HG03039 (cell line): ENCODE data around the gene ADRB1.

Experiments used
- ATAC-seq: cut with Tn5 transposase; IDR thresholded peaks from one replicate; pipeline ENCODE4 v1.9.1; 2021; ENCODE audit warnings: mild to moderate bottlenecking, moderate library complexity; ENCODE audit not compliant: unreplicated experiment

ADRB1 gene

DNA sequence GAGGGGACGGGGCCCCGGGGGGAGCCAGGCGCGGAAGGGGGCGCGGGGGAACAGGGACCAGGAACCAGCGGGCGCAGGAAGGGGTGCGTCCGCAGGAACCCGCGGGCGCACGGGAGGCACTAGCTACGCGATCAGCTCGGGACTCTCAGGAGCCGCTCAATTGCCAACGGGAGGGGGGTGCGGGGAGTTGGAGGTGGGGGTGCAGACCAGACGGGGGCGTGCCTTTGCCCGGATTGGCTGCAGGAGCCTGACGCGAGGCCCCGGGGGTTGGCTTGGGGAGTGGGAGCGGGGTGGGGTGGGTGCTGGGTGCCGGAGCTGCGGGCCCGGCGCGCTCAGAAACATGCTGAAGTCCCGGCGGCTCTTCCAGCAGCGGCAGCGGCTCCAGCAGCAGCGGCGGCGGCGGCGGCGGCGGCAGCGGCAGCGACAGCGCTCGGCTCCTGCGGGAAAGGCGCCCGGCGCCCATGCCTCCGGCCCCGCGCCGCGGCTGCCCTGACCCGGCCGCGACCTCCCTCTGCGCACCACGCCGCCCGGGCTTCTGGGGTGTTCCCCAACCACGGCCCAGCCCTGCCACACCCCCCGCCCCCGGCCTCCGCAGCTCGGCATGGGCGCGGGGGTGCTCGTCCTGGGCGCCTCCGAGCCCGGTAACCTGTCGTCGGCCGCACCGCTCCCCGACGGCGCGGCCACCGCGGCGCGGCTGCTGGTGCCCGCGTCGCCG lies at the start of gene ADRB1:
Gene ADRB1, plus strand, starts transcription at position 335 of the 715 bp plus-strand sequence. Its CDS starts 267 bp downstream, at position 602.
- ATAC-seq = no peak

GRCh38 chr10:113995201-113995600 lies 48.5 kb upstream of the ADRB1 start:
- no peak for ATAC-seq

GRCh38 chr10:113997428-113997827 lies 46.2 kb upstream of the ADRB1 start:
- no peak for ATAC-seq

DNA sequence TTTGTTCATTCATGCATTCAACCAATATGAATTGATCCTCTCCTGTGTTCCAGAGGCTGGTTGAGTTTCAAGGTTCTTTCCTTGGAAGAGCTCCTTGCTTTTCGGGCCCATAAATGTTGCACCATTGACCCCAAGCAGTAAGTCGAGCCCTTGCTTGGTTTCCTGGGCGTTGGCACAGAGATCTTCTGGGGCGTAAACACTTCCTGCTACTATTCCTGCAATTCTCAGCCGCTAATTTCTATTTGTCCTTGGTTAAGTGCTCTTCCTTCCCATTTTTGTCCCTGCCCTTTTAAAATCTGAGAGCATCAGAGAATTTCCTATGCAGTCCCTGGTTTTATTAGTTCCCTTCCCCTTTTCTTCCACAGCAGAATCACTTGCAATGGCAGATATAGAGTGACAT lies 44.1 kb upstream of the ADRB1 start:
- ATAC-seq = no peak

- ATAC-seq = no peak
Measured at GRCh38 chr10:114000457-114001010, 43.1 kb upstream of the ADRB1 start.

DNA sequence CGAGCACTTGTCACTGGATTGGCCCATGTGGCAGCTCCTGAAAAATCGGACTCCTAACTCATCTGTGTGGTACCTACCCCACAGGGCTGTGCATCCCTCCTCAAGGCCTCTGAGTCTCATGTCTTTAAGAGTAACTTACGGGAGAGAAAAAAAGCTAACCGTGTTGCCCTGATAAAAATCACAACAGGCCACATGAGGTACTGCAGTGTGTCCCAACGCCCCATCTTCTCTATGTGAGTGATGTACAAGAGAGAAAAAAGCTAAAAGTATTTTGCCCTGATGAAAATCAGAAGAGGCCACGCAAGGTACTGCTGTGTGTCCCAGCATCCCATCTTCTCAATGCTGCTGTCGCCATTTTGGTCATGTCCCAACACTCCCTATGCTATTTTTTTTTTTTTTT lies 41.2 kb upstream of the ADRB1 start:
- ATAC-seq = no peak

GRCh38 chr10:114003161-114003941 lies 40.3 kb upstream of the ADRB1 start:
- no peak for ATAC-seq

- ATAC-seq = no peak
Measured at GRCh38 chr10:114009281-114009996, 34.2 kb upstream of the ADRB1 start.

GRCh38 chr10:114010316-114010715 lies 33.4 kb upstream of the ADRB1 start:
- no peak for ATAC-seq

- ATAC-seq = no peak
Measured at GRCh38 chr10:114012650-114013049, 31.0 kb upstream of the ADRB1 start.

GRCh38 chr10:114015708-114016107 lies 28.0 kb upstream of the ADRB1 start:
- ATAC-seq = no peak

DNA sequence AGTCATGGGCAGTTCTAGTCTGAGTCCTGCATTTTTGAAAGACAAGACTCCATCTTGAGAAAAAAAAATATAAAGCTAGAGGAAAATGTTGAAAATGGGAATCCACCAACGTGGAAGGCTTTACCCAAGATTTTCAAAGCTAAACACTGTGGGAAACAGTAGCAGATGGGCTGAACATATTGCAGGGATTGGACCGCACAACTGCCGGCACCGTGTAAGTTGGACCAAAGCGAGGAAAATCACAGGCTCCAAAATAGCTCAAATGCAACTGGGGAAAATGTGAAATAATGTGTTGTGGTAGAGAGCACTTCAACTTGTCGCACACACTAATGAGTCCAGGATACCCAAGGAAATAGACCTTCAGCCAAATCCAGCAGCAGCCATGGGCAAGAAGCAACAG lies 26.4 kb upstream of the ADRB1 start:
- ATAC-seq = no peak

GRCh38 chr10:114017873-114018272 lies 25.8 kb upstream of the ADRB1 start:
- ATAC-seq = no peak

DNA sequence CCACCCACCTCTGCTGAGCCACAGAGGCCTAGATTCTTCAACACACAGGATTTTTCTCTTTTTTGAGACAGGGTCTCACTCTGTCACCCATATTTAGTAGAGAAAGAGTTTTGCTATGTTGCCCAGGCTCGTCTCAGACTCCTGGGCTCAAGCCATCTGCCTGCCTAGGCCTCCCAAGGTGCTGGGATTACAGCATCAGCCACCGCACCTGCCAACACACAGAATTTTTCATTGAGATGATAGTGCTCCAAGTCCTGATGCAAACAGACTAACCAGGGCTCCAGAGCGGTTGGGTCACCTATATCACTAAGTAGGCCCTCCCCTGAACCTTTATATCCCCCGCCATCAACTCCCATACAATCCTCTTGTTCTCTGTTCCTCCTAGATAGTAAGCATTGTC lies 24.4 kb upstream of the ADRB1 start:
- no peak for ATAC-seq

- no peak for ATAC-seq
Measured at GRCh38 chr10:114021154-114021553, 22.5 kb upstream of the ADRB1 start.

DNA sequence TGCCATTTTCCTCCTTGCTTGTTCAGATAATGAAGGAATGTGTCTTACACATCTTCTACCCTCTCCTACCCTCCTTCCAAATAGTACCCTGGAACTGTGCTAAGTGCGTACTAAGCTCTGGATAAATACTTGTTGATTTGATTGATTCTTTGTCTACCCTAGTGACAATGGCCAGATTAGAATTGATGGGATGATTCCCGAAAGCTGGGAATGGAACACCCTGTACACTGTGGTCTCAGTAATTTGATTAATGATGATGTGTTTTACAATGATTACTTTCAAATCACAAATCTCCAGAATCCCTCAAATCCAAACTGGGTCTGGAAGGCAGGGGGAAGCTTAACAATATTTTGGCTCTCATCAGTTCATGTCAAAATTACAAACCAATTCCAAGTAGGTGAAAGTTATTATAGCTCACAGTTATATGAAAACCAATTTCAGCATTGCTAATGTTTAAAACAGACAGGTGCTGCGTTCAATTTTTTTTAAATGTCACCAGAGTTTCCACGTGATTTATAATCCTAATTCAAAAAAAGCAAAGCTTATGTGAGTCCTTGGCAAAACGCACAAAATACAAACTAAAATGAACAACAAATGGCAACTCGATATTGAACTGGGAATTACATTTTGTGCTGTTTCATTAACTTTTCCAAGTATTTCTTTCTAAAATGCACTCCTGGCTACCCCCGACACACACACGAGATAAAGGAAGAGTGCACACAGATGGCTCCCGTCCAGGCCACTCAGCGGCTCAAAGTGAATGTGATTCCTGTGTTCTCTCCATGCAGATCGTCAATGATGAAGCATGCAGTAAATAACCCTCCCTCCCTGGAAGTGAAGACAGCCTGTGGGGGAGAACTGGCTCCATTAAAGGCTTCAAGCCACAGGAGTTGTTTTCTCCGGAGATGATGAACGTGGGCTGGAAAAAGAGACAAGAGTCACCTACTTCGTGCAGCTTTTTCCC lies 21.7 kb upstream of the ADRB1 start:
- ATAC-seq = no peak

- no peak for ATAC-seq
Measured at GRCh38 chr10:114022766-114023597, 20.7 kb upstream of the ADRB1 start.

DNA sequence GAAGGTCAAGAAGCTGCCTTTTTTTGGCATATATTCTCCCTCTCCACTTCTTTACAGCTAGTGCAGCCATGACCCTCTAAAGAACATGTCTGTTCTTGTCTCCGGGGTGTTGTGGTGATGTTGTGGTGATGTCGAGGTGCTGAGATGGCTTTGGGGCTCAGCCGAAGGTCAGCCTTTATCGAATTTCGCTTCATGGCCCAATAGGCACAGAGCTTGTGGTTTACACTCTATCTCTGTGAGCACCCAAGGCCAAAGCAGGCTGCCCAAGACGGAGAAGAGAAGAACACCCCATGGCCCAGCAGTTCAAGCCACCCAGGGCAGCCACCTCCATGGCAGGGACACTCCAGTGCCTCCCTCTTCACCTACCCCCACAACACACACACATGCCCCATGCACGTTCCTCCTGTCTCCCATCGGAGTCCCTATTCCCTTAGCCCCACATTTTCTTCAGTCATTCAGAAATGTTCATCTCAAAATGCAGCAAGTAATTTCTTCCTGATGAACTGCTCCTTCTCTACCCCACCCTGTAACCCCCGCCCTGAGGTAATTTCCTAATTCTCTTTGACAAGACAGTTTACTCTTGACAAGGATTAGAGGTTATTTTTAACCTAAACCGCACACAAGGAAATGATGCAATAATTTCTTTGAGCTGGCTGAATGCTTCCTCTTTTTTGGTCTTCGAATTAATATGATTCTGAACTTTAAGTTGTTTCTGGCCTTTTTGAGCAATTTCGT lies 18.6 kb upstream of the ADRB1 start:
- ATAC-seq = peak; percentile 51
